GM06990 (cell line): ENCODE data around the gene ITGB1.
"Not testable (repeated sequence)": the region's sequence is repeated elsewhere in the genome, so short reads cannot be mapped to it uniquely, and the experiment has no call there.

Source experiments
- DNase-seq: peaks from one replicate; pipeline ENCODE4 v3.0.0-alpha.2; 2011; ENCODE audit not compliant: insufficient read length; ENCODE audit errors: extremely low read depth
- H3K27me3 ChIP-seq: replicated peaks from 2 replicates; pipeline ENCODE4 v1.6.0; 2011; ENCODE audit warnings: low read length; ENCODE audit not compliant: control insufficient read depth, insufficient read depth
- H3K36me3 ChIP-seq: 2 replicates; pipeline ENCODE4 v1.5.1; 2011; ENCODE audit warnings: low read length; ENCODE audit not compliant: control insufficient read depth, insufficient read depth
- H3K4me3 ChIP-seq: replicated peaks from 2 replicates; pipeline ENCODE4 v1.5.1; 2011; ENCODE audit warnings: low read depth, mild to moderate bottlenecking, control low read depth, low read length
- CTCF ChIP-seq: IDR thresholded peaks from 2 replicates; pipeline ENCODE4 v1.5.1; 2011; ENCODE audit warnings: low read length, control low read depth, mild to moderate bottlenecking, inconsistent platforms; ENCODE audit not compliant: insufficient read depth, poor library complexity, severe bottlenecking

The ITGB1 gene

GRCh38 chr10:32930036-32930435 lies 28.0 kb downstream of the ITGB1 start:
- Histone ChIP-seq H3K36me3 (no peaks in the 10 kb centered on the region; the same call in 1 of the 2 replicates), H3K27me3 (no peaks in the 10 kb centered on the region), H3K4me3 (no peak overlapping the region)
- no peak for TF ChIP-seq CTCF
- no peak for DNase-seq

- H3K36me3 ChIP-seq, result no peaks in the 10 kb centered on the region; the same call in 1 of the 2 replicates
- no peak for TF ChIP-seq CTCF
- no peaks in the 10 kb centered on the region for H3K27me3 ChIP-seq
- H3K4me3 ChIP-seq, result no peak overlapping the region
- no peak for DNase-seq
These were observed 28.4 kb downstream of the ITGB1 start for GRCh38 chr10:32929634-32930033.

GRCh38 chr10:32927750-32928149 lies 30.3 kb downstream of the ITGB1 start:
- TF ChIP-seq CTCF, result no peak
- no peaks in the 10 kb centered on the region for H3K27me3 ChIP-seq
- no peak for DNase-seq
- no peak overlapping the region for H3K4me3 ChIP-seq
- no peaks in the 10 kb centered on the region; the same call in 1 of the 2 replicates for H3K36me3 ChIP-seq

GRCh38 chr10:32923849-32924248 lies 34.2 kb downstream of the ITGB1 start:
- no peaks in the 10 kb centered on the region; the same call in none of the 2 replicates for H3K36me3 ChIP-seq
- TF ChIP-seq CTCF, result no peak

GRCh38 chr10:32923134-32923533 lies 34.9 kb downstream of the ITGB1 start:
- H3K4me3 ChIP-seq, result no peak overlapping the region
- H3K36me3 ChIP-seq, result no peaks in the 10 kb centered on the region; the same call in none of the 2 replicates
- no peak for DNase-seq
- no peak for TF ChIP-seq CTCF
- no peaks in the 10 kb centered on the region for H3K27me3 ChIP-seq

More at GRCh38 chr10:32923849-32924248, 34.2 kb downstream of the ITGB1 start:
- Histone ChIP-seq H3K27me3 (no peaks in the 10 kb centered on the region), H3K4me3 (no peak overlapping the region)
- no peak for DNase-seq

GRCh38 chr10:32922170-32922569 lies 35.9 kb downstream of the ITGB1 start:
- Histone ChIP-seq H3K36me3 (no peaks in the 10 kb centered on the region; the same call in none of the 2 replicates), H3K4me3 (no peak overlapping the region), H3K27me3 (no peaks in the 10 kb centered on the region)
- no peak for DNase-seq
- no peak for TF ChIP-seq CTCF

- not testable (repeated sequence) for H3K36me3 ChIP-seq, DNase-seq, H3K4me3 ChIP-seq, H3K27me3 ChIP-seq
These were observed 40.2 kb downstream of the ITGB1 start for GRCh38 chr10:32917817-32918216.
